ENCODE results near the gene CXXC1.
A peak's percentile ranks its signal among the peaks of the same experiment; 100 is the strongest.
"Not testable (repeated sequence)": the region's sequence is repeated elsewhere in the genome, so short reads cannot be mapped to it uniquely, and the experiment has no call there.

The CXXC1 gene

GRCh38 chr18:50273203-50274043 lies 14.1 kb downstream of the CXXC1 start:
- no peak for DNase-seq

DNA sequence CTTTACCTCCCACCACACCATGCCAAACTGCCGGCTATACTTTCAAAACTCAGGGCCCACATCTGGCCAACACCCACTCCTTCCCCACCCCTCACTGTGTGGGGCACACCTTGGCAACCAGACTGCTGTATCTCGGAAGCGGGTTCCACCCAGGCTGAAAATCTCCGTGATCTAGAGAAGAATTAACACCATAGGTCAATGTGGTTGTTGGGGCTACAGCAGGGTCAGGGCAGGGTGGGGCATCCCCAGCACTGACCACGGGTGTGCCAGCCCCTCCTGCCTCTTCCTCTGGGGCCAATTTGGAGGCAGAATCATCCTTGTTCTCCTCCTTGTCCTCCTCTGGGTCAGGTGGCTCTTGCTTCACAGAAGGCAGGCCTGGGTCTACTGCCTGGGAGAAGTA lies 14.9 kb downstream of the CXXC1 start:
- no peak for DNase-seq

GRCh38 chr18:50268022-50268747 lies 19.3 kb downstream of the CXXC1 start:
- DNase-seq: peak; percentile 67

DNA sequence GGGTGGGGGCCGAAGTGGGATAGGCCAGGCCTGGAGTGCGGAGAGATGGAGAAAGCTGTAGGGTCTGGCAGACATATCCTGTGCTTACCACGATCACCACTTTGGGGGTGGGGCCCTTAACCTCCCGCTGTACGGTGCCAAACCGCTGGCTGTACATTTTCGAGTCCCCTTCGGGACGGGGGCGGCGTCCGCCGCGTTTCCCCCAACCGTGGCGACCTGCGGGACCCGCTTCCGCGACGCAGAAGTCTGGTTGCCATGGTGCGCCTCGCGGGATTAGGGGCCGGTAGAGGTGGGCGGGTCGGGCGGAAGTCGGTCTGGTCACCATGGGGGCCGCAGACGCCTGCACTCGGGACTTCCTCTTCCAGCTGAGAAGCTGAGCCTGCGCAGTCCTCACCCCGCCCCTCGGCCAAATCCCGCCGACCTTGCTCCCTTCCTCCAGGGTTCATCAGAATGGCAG lies 21.2 kb downstream of the CXXC1 start, which contains the start of gene CFAP53:
TSS of gene CFAP53 (minus strand) at position 248 of the 457 bp plus-strand sequence. CDS start at position 157, 91 bp downstream.
- DNase-seq: peak; percentile 78

GRCh38 chr18:50262977-50263376 lies 24.5 kb downstream of the CXXC1 start:
- no peak for DNase-seq

DNA sequence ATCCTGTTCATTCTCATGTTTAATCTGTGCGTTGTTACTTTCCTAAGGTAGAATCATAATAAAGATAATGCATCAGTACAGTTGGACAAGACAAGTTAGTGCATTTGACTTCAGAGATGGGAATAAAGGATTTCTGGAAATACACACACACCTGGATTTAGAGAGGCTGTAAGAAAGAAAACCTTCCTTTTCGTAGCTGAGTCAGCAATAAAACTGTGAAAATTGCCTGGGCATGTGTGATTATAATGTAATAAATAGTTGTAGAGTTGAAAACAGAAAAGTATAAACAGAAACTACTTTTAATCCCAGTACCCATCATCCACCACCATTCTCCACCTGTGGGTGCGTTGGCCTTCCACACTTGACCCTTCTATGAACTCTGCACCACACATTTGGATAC lies 36.6 kb downstream of the CXXC1 start:
- DNase-seq: no peak

DNA sequence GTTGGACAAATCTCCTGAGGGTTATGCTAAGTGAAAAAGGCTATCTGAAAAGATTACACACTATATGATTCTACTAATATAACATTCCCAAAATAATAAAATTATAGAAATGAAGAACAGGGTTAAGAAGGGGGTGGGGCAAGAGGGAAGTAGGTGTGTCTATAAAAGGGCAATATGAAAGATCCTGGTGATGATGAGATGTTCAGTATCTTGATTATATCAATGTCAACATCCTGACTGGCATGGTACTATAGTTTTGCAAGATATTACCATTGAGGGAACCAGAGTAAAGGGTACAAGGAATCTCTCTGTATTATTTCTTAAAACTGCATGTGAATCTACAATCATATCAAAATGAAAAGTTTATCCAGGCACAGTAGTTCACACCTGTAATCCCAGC lies 37.9 kb downstream of the CXXC1 start:
- no peak for DNase-seq

DNA sequence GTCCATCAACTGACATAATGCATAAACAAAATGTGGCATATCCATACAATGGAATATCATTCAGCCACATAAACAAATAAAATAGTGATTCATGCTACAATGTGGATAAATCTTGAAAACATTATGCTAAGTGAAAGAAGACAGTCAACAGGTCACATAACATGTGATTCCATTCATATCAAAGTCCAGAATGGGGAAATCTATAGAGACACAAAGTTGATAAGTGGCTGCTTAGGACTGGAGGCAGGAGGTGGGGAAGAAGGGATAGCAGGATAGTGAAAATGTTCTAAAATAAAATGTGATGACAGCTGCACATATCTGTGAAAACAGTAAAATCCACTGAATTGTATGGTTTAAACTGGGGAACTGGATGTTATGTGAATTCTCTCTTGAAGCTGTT lies 39.9 kb downstream of the CXXC1 start:
- no peak for DNase-seq

DNA sequence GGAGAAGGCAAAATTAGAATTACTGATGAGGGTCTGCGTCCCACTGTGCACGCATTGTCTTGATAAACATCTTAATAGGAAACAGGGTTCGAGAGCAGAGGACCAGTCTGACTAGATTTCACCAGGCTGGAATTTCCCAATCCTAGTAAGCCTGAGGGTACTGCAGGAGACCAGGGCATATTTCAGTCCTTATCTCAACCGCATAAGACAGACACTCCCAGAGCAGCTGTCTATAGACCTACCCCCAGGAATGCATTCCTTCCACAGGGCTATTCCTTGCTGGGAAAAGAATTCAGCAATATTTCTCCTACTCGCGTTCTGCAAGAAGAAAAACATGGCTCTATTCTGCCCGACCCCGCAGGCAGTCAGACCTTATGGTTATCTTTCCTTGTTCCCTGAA lies 45.7 kb downstream of the CXXC1 start:
- not testable (repeated sequence) for DNase-seq

DNA sequence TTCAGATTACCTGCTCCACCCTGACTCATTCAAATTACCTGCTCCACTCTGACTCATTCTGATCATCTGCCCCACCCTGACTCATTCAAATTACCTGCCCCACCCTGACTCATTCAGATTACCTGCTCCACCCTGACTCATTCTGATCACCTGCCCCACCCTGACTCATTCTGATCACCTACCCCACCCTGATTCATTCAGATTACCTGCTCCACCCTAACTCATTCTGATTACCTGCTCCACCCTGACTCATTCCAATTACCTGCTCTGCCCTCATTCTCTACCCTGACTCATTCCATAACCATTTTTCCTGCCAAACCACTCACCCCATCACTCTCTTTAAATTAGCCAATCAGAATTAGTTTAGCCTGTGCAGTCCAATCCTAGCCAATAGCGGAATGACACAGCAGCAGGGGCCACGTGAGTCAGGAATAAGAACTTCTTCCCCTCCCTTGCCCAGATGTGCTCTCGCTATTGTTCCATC lies 47.4 kb downstream of the CXXC1 start:
- no peak for DNase-seq

- DNase-seq: no peak
Measured at GRCh38 chr18:50232419-50232818, 55.1 kb downstream of the CXXC1 start.

Data from activated effector memory CD4-positive, alpha-beta T cell treated with Interleukin-2 at 50 U/mL for 16 hours (primary cell).